Stimulated activated CD8-positive, alpha-beta memory T cell treated with anti-CD3 and anti-CD28 coated beads, Interleukin-4, amount 100 ng/mL, for 24 hours (primary cell): Measurements from ENCODE around the gene AQP12A.

ENCODE experiments used
- DNase-seq: peaks from one replicate; pipeline ENCODE4 v3.0.0-alpha.2; 2020; ENCODE audit warnings: low read depth

AQP12A gene

DNA sequence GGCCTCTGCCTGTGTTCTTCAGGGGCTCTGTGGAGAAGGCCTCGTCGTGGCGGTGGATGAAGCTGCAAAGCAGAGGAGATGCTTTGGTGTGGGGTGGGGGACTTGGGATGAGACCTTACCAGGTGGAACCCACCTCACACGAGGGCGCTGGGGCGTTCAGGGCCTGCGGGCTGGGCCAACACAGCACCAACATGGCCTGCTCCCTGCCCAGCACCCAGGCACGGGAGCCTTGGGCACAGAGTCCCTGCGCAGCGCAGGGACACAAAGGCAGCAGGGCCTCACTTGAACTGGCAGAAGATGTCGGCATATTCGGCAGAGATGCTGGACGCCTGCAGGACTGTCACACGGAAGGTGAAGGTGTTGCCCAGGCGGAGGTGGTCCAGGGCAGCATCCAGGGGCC is 53.8 kb downstream of the AQP12A start:
- no peak for DNase-seq

DNA sequence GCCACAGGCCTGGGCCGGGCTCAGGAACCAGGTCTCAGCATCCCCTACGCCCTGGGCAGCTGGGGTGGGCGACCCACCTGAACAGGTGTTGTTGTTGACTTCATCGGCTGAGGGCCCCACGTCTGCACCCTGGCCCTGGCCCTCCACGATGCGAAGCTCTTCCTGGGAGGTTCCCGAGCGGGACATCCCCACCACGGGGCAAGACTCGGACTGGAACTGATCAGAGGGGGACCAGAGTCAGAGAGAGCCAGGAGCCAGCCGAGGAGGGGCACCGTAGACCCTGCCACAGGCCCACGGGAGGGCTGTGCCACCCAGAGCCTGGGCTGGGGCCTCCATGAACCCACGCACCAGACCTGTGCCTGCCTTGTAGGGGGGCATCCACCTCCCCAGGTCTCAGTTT is 54.3 kb downstream of the AQP12A start:
- DNase-seq: no peak

DNA sequence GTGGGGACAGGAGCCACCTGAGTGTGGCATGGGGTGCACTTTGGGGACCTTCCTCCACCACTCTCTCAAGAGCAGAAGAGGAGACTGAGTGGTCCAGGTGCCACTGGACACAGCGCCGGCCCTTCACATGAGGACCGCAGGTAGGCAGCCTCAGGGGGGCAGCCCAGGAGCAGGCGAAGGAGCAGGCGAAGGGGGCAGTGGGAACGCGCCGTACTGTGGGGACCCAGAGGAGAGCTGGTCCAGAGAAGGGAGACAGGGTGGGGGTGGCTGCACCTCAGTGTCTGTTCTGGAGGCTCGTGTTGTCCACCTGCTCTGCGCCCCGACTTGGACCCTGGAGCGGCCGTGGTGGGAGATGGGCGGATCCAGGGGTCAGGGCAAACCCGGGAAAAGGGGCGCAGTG is 55.0 kb downstream of the AQP12A start:
- DNase-seq: no peak

DNA sequence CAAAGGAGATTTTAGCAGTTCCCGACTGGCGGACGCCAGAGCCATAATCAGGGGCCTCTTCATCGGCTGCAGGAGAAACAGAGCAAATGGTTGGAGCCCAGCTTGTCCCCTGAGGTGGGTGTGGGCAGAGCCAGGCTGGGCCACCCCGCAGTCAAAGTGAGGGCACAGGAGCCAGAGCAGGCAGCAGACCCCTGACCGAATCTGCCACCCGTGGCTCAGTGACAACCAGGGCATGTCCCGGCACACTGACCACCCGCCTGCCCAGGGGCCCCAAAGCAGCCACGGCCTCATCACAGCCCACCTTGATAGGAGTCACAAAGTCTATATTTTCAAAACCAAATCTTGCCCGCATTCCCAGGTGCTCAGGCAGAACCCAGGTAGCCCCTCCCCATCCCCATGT is 55.6 kb downstream of the AQP12A start:
- DNase-seq: no peak
